ENCODE measurements around the gene AKR1B1.

Gene AKR1B1

DNA sequence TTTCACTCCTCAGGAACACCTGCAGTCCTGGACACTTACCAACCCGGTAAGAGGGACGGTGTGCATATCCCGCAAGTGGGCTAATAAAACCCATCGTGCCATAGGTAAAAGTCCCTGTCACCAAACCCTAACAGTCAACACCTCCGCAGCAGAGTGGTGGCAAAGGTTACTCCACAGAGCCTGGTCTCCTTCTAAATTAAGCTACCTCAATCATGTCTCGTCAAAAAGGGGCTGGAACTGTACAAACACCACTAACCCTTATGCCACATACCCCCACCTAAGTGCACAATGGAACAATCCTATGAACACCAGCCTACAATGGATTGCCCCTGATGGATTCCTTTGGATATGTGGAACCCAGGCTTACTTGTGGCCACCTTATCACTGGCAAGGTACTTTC is 9.6 kb upstream of the AKR1B1 start:
- no peak for DNase-seq

DNA sequence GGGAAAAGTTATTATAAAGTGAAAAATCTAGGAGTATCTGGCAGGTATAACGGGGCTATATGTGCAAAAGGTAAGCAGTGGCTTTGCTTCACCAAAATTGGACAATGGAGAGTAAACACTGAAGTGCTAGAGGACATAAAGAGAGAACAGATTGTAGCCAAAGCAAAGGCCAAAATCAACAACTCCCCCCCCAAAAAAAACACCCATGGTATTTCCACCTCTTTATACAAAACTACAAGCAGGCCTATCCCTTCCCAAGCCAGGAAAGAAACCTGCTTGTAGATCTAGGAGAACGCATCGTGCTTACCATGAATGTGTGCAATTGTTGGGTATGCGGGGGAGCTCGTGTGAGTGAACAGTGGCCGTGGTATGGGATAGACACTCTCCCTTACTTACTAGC is 9.2 kb upstream of the AKR1B1 start:
- no peak for DNase-seq

GRCh38 chr7:134465491-134465890 is 6.6 kb upstream of the AKR1B1 start:
- DNase-seq: no peak

- no peak for DNase-seq
Observed at GRCh38 chr7:134464496-134464895, 5.6 kb upstream of the AKR1B1 start.

DNA sequence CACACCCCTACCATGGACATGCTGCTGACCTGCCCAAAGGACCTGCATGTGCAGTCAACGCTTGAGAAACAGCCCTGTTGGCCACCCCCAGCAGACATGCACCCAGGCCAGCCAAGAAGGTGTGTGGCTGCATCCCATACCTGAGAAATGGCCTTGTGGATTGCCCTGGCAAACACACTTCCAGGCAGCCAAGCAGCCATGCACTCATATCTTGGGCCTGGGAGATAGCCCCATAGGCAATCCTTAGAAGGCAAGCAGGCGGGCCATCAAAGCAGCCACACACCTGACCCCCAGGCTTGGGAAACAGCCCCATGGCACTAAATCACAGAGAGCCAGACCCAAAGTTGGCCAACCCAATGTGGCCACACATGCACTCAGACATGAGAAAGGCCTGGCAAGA is 4.9 kb upstream of the AKR1B1 start:
- DNase-seq: no peak

GRCh38 chr7:134462337-134462925 is 3.5 kb upstream of the AKR1B1 start:
- no peak for DNase-seq

- no peak for DNase-seq
Observed at GRCh38 chr7:134461916-134462315, 3.0 kb upstream of the AKR1B1 start.

- no peak for DNase-seq
Observed at GRCh38 chr7:134459981-134460380, 1.1 kb upstream of the AKR1B1 start.

DNA sequence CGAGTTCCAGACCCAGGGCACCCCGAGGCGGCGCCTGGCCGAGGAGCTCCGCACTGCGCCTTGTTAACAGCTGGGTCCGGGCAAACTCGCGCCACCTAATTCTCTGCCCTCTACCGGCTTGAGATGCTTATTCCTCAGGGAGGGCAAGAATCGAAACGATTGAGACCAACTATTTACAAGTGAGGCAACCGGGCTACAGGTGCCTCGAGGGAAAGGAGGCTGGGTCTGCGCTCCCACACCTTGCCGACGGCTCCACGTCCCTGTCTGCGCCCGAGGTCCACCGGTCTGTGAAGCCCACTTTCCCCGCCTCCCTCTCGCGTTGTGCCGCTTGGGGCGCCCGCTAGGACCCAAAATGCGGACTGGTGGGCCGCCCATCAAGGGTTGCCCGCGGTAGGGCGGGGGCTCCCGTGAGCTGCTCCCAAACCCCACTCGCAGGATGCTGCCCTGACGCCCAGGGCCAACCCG is 527 bp downstream of the AKR1B1 start:
- peak; percentile 54 for DNase-seq

DNA sequence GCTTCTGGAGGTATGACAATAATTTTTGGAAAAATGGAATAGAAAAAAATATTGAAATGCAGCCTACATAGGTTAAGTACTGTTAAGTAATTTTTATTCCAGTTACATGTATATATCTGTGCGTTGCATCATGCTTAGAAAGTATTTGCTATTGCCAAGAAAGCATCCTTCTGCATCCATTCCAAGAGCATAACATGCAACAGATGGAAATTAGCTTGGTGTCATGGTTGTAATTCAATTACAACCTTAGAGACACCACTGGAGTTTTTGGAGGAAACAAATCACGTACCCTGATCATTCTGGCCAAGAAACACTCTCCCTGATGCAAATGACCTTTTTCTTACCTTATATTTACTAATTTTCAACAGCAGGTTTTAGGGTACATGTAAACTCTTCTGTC is 1.7 kb downstream of the AKR1B1 start:
- DNase-seq: no peak

- peak; percentile 12 for DNase-seq
Observed at GRCh38 chr7:134454277-134454676, 4.6 kb downstream of the AKR1B1 start.

DNA sequence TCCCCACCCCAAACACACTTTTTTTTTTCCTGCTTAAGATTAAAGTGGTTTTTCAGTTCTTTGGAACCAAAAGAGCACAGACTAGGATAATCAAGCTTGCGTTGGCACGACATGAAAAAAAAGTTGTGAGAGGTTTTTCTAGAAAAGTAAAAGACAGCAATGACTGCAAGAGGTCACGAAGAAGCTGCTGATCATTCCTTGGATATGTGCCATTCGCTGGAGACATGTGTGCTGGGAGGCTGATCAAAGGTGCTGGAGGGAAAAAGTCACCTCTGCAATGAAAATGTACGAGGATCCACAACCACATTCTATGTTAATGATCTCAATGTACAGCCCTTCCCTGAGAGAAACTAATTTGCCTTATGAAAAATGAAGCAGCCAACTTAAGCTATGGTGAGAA is 5.4 kb downstream of the AKR1B1 start:
- DNase-seq: no peak

DNA sequence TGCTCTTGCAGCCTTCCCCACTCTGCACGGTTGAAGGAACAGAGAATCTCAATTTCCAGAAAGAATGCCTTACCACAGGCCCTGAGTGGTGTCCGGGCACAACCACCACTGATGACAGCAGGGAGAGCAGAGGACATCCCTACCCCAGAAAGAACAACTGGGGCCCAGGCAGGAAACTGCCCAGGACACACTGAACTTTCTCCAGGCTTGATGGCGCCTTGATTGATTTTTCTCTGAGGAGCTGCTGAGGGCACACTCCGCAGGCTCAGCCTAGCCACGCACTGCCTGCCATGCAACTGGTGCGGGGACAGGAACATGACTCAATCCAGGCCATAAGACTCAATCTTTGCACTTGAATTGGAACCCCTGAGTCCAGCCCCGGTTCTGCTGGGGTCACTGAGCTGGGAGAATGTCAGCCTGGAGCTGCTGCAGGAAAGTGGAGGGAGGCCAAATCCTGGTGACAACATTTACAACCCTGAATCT is 5.9 kb downstream of the AKR1B1 start:
- no peak for DNase-seq

DNA sequence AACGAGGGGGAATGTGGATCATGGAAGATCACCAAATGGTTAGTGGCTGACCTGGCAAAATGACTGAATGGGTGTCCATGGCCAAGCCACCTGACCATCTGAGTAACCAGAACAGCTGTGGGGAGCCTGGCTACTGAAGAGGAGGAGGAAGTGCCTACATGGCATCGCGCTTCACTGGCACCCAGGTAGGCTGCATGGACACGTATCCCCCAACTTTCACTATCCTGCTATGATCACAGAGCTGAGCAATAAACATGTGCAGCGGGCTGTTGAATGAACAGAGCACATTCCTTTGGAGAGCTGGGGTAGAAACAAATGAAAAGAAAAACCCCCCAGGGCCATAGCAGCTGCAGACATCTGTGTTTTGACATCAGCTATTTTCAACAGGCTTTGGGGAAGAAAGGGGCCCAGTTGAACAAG is 6.5 kb downstream of the AKR1B1 start:
- no peak for DNase-seq

DNA sequence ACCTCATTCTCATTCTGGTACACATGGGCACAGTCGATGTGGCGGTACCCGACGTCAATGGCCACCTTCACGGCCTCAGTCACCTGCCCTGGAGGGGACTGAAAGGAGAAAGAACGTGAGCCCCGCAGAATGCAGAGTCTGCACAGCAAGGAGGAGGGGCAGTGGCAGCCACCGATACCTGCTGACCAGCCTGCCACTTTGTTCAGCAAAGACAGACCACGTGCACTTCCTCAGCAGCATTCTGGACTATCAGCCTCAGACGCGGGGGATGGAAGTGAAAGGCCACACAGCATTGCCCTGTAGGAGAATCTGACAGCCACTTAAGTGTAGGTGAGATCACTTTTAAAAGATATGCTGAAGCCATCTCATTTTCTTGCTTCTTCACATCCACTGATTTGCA is 7.2 kb downstream of the AKR1B1 start:
- no peak for DNase-seq

- DNase-seq: no peak
Observed at GRCh38 chr7:134450294-134451000, 8.5 kb downstream of the AKR1B1 start.

DNA sequence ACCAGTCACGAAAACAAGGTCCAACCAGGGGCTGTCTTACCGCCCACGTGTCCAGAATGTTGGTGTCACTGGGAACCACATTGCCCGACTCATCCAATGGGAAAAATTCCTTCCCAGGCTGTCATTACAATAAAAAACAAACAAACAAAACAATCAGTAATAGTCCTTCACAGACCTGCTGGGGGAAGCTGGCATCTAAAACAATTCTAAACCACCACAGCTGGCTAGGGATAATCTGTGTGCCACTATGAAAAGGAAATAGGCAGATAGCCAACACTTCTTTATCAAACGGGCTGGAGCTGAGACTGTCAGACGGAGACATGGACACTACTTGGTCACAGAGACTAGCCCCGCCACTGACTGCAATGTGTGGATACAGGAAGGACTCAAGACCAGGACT is 9.2 kb downstream of the AKR1B1 start:
- DNase-seq: no peak

- no peak for DNase-seq
Observed at GRCh38 chr7:134448356-134449229, 10.3 kb downstream of the AKR1B1 start.

DNA sequence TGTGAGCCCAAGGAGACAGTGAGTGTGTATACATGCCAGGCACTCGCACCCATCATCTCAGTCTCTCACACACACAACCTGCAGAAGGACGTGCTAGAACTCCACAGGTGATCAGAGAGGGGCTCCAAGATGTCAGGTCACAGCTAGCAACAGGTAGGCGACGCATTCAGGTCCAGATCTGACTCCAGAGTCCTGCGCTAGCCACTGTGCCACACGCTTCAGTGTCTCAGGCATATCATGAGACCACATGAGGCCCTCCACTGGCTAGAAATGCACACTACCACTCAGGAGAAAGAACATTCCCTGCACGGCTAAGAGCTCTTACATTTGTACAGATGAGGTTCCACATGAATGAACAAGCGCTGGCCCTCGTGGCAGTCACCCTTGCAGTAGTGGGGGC is 11.5 kb downstream of the AKR1B1 start:
- DNase-seq: no peak

DNA sequence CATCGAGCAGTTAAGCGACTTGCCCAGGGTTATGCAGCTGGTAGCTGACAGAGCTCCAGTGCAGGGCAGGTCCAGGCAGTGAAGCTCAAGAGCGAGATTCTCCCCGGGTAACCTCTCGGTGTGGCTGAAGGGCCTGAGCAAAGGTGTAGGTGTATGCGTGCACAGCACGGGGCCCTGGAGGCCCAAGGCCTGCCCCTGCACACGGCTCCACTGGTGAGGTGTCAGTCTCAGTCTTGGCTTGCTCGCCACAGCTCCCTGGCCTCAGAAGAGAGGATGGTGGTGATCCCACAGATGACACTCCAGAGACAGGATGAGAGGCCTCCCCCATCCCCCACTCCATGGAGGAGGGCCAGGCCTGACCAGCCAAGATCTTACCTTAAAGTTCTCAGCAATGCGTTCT is 12.0 kb downstream of the AKR1B1 start:
- no peak for DNase-seq

DNA sequence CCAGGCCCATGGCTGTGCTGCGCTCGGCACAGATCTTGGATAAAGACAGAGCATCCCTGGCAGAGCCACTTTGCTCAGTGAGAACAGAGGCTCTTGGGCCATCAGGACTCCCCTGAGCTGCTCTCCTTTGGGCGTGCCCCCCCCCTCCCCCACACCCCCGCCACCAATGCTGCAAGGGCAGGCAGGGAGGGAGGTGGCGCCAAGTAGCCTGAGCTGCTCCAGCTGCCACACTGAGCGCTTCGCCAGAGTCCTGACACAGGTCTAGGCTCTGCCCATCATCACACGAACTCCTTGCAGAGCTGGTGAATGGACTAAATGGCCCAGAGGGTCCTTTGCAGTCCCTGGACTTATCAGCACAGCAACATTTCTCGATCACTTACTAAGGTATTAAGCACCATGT is 12.5 kb downstream of the AKR1B1 start:
- DNase-seq: no peak

DNA sequence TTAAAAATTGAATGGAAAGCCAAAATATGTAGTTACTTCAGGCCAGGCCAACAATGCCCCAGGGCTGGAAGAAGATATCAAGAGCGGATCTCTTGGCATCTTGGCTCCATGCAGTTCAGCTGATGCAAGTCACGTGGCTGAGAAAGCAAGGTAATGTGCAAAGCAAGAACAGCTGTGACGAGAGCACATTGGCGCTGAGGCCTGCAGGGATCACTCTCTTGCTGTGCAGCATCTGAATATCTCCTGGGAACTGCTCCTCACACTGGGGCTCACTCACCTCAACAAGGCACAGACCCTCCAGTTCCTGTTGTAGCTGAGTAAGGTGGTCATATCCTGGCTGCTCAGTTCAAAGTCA is 14.0 kb downstream of the AKR1B1 start:
- DNase-seq: no peak

- DNase-seq: no peak
Observed at GRCh38 chr7:134444198-134444960, 14.5 kb downstream of the AKR1B1 start.
